ENCODE results near the gene DMXL1.
"Not testable (repeated sequence)": the region's sequence is repeated elsewhere in the genome, so short reads cannot be mapped to it uniquely, and the experiment has no call there.

The DMXL1 gene

DNA sequence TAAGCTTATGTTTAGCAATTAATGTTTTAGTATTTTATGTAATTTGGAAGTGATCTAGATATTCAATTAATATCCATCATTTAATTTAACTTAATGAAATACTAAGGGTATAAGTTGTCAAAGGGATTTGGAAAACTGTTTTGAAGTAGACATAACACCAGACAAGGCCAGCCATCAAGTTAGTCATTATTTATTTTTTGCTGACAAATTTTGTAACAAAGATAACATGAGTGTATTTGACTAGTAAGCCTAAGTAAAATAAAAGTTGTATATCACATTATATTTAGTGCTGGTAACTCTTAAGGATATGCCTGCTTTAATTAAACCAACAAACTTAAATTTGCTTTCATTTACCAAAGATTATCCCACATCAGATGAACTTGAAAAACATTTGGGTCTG is 159.1 kb downstream of the DMXL1 start:
- TF ChIP-seq ZNF596 (tag by site-specific recombination; IDR thresholded peaks at IDR 0.05) (no peak), ZFP37 (tag by site-specific recombination; IDR thresholded peaks at IDR 0.05) (no peak), ZNF211 (tag by site-specific recombination; IDR thresholded peaks at IDR 0.05; ENCODE audit: low read depth) (no peak), ZNF600 (tag by site-specific recombination; IDR thresholded peaks at IDR 0.05) (no peak), ZNF341 (tag by site-specific recombination; IDR thresholded peaks at IDR 0.05; ENCODE audit: low read depth) (no peak), ZNF701 (tag by site-specific recombination; IDR thresholded peaks at IDR 0.05) (no peak), HOXA7 (CRISPR knock-in tag; IDR thresholded peaks at IDR 0.05; ENCODE audit: borderline replicate concordance) (no peak), ZFP41 (tag by site-specific recombination; IDR thresholded peaks at IDR 0.05; ENCODE audit: borderline replicate concordance) (no peak)
- ChIA-PET CTCF (no interaction called here), POLR2A (no interaction called here)
- peaks cover 0 to 4% of the 10 kb centered on the region in 2 experiments; a peak in 2 of 3 replicates for H3K36me3 ChIP-seq (ENCODE audit: control insufficient read depth in 2 of 2, insufficient read depth in 1 of 2, low read length in 2 of 2)
- H3K4me1 ChIP-seq (ENCODE audit: control insufficient read depth, insufficient read depth, low read length): peaks cover 3% of the 10 kb centered on the region; the same call in 1 of the 2 replicates
- no peaks in the 10 kb centered on the region for H3K9me3 ChIP-seq (ENCODE audit: control insufficient read depth, insufficient read depth, low read depth, low read length)
- no peak overlapping the region for H3K27ac ChIP-seq (ENCODE audit: extremely low read depth, low read depth, low read length)
- H3K4me3 ChIP-seq (ENCODE audit: low read depth, low read length): no peak overlapping the region

GRCh38 chr5:119238265-119239118 is 167.6 kb downstream of the DMXL1 start:
- peaks cover 0 to 7% of the 10 kb centered on the region in 2 experiments; a peak in 2 of 3 replicates for H3K36me3 ChIP-seq (ENCODE audit: control insufficient read depth in 2 of 2, insufficient read depth in 1 of 2, low read length in 2 of 2)
- H3K4me1 ChIP-seq (ENCODE audit: control insufficient read depth, insufficient read depth, low read length): no peaks in the 10 kb centered on the region
- no peak overlapping the region for H3K27ac ChIP-seq (ENCODE audit: extremely low read depth, low read depth, low read length)
- no peaks in the 10 kb centered on the region for H3K9me3 ChIP-seq (ENCODE audit: control insufficient read depth, insufficient read depth, low read depth, low read length)
- H3K4me3 ChIP-seq (ENCODE audit: low read depth, low read length): no peak overlapping the region
- TF ChIP-seq ZFP41 (tag by site-specific recombination; IDR thresholded peaks at IDR 0.05; ENCODE audit: borderline replicate concordance) (no peak), GFI1B (tag by site-specific recombination; IDR thresholded peaks at IDR 0.05) (no peak), ZNF621 (tag by site-specific recombination; IDR thresholded peaks at IDR 0.05) (no peak), ZNF792 (tag by site-specific recombination; IDR thresholded peaks at IDR 0.05) (no peak)
- ChIA-PET CTCF (interaction anchor here (0.6 kb wide), 2 partner anchors 18 to 174 kb away, joined by 3 read pairs; no protein-coding TSS in a partner anchor), POLR2A (interaction anchor here (1.7 kb wide), 1 partner anchor 30 kb away, joined by 4 read pairs; no protein-coding TSS in a partner anchor)

- ChIA-PET CTCF (interaction anchor here (0.6 kb wide), 1 partner anchor 173 kb away, joined by 3 read pairs; no protein-coding TSS in a partner anchor), POLR2A (interaction anchor here (1.7 kb wide), 1 partner anchor 29 kb away, joined by 4 read pairs; no protein-coding TSS in a partner anchor)
- H3K27ac ChIP-seq (ENCODE audit: extremely low read depth, low read depth, low read length): no peak overlapping the region
- TF ChIP-seq ZNF354C (tag by site-specific recombination; IDR thresholded peaks at IDR 0.05; ENCODE audit: borderline replicate concordance, low read depth) (no peak), YY1 (tag by site-specific recombination; IDR thresholded peaks at IDR 0.05) (no peak), ZNF16 (tag by site-specific recombination; IDR thresholded peaks at IDR 0.05; ENCODE audit: low read depth) (no peak), ZNF558 (tag by site-specific recombination; IDR thresholded peaks at IDR 0.05) (no peak), ZNF560 (tag by site-specific recombination; IDR thresholded peaks at IDR 0.05; ENCODE audit: borderline replicate concordance) (no peak), HIC1 (tag by site-specific recombination; IDR thresholded peaks at IDR 0.05) (no peak)
- peaks cover 0 to 10% of the 10 kb centered on the region in 2 experiments; a peak in 2 of 3 replicates for H3K36me3 ChIP-seq (ENCODE audit: control insufficient read depth in 2 of 2, insufficient read depth in 1 of 2, low read length in 2 of 2)
- H3K4me1 ChIP-seq (ENCODE audit: control insufficient read depth, insufficient read depth, low read length): no peaks in the 10 kb centered on the region
- no peak overlapping the region for H3K4me3 ChIP-seq (ENCODE audit: low read depth, low read length)
- no peaks in the 10 kb centered on the region for H3K9me3 ChIP-seq (ENCODE audit: control insufficient read depth, insufficient read depth, low read depth, low read length)
Observed at GRCh38 chr5:119239119-119239417, 168.2 kb downstream of the DMXL1 start.

DNA sequence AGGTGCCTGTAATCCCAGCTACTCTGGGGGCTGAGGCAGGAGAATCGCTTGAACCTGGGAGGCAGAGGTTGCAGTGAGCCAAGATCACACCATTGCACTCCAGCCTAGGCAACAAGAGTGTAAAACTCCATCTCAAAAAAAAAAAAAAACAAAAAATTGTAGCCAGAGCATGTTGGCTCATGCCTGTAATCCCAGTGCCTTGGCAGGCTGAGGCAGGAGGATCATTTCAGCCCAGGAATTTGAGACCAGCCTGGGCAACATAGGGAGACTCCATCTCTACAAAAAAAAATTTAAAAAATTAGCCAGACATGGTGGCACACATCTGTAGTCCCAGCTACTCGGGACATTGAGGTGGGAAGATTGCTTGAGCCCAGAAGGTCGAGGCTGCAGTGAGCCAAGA is 168.9 kb downstream of the DMXL1 start:
- POLR2A ChIA-PET; H3K4me3 ChIP-seq (ENCODE audit: low read depth, low read length); H3K36me3 ChIP-seq (ENCODE audit: control insufficient read depth in 2 of 2, insufficient read depth in 1 of 2, low read length in 2 of 2); H3K4me1 ChIP-seq (ENCODE audit: control insufficient read depth, insufficient read depth, low read length); H3K27ac ChIP-seq (ENCODE audit: extremely low read depth, low read depth, low read length); H3K9me3 ChIP-seq (ENCODE audit: control insufficient read depth, insufficient read depth, low read depth, low read length): not testable (repeated sequence)
- CTCF ChIA-PET: interaction anchor here (0.6 to 0.7 kb wide), 2 partner anchors 172 to 214 kb away, joined by 3 read pairs; no protein-coding TSS in a partner anchor

Measured in HEK293 (cell line).